OCI-LY3 (cell line): ENCODE results near the gene CNTN2.

ENCODE experiments used
- CTCF ChIP-seq: fragments of 200-600, 300-600 bp; sonication (generic); IDR thresholded peaks from 2 replicates; pipeline ENCODE4 v1.5.1; 2014; ENCODE audit warnings: antibody characterized with exemption, low read length, low read depth
- EZH2phosphoT487 ChIP-seq: fragments of 200-600 bp; shearing (Covaris generic); IDR thresholded peaks from 2 replicates; pipeline ENCODE4 v1.6.1; 2018; ENCODE audit warnings: antibody characterized with exemption, mixed run types, low read depth

- TF ChIP-seq CTCF (no peak), EZH2phosphoT487 (no peak)
Measured at GRCh38 chr1:205109711-205110110, 66.7 kb downstream of the CNTN2 start.
